ENCODE measurements around the gene CKS2.

Gene CKS2

GRCh38 chr9:89350988-89351557 is 40.1 kb downstream of the CKS2 start:
- DNase-seq (ENCODE audit: low read depth in 2 of 2) = no peak

- no peak for DNase-seq (ENCODE audit: low read depth in 2 of 2)
Measured at GRCh38 chr9:89351584-89352300, 40.7 kb downstream of the CKS2 start.

GRCh38 chr9:89352451-89352850 is 41.5 kb downstream of the CKS2 start:
- no peak for DNase-seq (ENCODE audit: low read depth in 2 of 2)

GRCh38 chr9:89352874-89353649 is 42.1 kb downstream of the CKS2 start:
- no peak for DNase-seq (ENCODE audit: low read depth in 2 of 2)

GRCh38 chr9:89353989-89354388 is 43.0 kb downstream of the CKS2 start:
- no peak for DNase-seq (ENCODE audit: low read depth in 2 of 2)

- DNase-seq (ENCODE audit: low read depth in 2 of 2) = no peak
Measured at GRCh38 chr9:89354471-89354870, 43.5 kb downstream of the CKS2 start.

GRCh38 chr9:89356782-89357181 is 45.8 kb downstream of the CKS2 start:
- no peak for DNase-seq (ENCODE audit: low read depth in 2 of 2)

- no peak for DNase-seq (ENCODE audit: low read depth in 2 of 2)
Measured at GRCh38 chr9:89357331-89358197, 46.6 kb downstream of the CKS2 start.

- DNase-seq (ENCODE audit: low read depth in 2 of 2) = no peak
Measured at GRCh38 chr9:89358376-89358916, 47.5 kb downstream of the CKS2 start.

- no peak for DNase-seq (ENCODE audit: low read depth in 2 of 2)
Measured at GRCh38 chr9:89358985-89359384, 48.0 kb downstream of the CKS2 start.

- no peak for DNase-seq (ENCODE audit: low read depth in 2 of 2)
Measured at GRCh38 chr9:89359751-89360261, 48.8 kb downstream of the CKS2 start.

GRCh38 chr9:89360465-89360864 is 49.5 kb downstream of the CKS2 start:
- DNase-seq (ENCODE audit: low read depth in 2 of 2) = no peak

GRCh38 chr9:89361031-89361430 is 50.0 kb downstream of the CKS2 start:
- DNase-seq (ENCODE audit: low read depth in 2 of 2) = no peak

GRCh38 chr9:89361816-89362646 is 51.0 kb downstream of the CKS2 start:
- no peak for DNase-seq (ENCODE audit: low read depth in 2 of 2)

- no peak for DNase-seq (ENCODE audit: low read depth in 2 of 2)
Measured at GRCh38 chr9:89362647-89363310, 51.8 kb downstream of the CKS2 start.

GRCh38 chr9:89363311-89363670 is 52.3 kb downstream of the CKS2 start:
- DNase-seq (ENCODE audit: low read depth in 2 of 2) = no peak

- DNase-seq (ENCODE audit: low read depth in 2 of 2) = no peak
Measured at GRCh38 chr9:89363921-89364665, 53.1 kb downstream of the CKS2 start.

GRCh38 chr9:89364666-89365531 is 53.9 kb downstream of the CKS2 start:
- DNase-seq (ENCODE audit: low read depth in 2 of 2) = no peak
